ENCODE measurements around the gene DUSP15.

The DUSP15 gene

GRCh38 chr20:31846793-31847138, 23.6 kb downstream of the DUSP15 start:
- H3K27me3 ChIP-seq (replicated peaks) = peaks cover 5% of the 10 kb centered on the region
- in situ Hi-C loops (cut with HindIII; ENCODE audit: low pct_ligation_motif_present, low sequenced_read_pairs) = no loop called here
- DNase-seq = no peak

GRCh38 chr20:31845300-31845863, 24.9 kb downstream of the DUSP15 start, which contains the start of gene FOXS1:
FOXS1 (minus strand) TSS chr20:31845604; CDS start chr20:31845542, 62 bp downstream.
- TF ChIP-seq, protein P1, sequence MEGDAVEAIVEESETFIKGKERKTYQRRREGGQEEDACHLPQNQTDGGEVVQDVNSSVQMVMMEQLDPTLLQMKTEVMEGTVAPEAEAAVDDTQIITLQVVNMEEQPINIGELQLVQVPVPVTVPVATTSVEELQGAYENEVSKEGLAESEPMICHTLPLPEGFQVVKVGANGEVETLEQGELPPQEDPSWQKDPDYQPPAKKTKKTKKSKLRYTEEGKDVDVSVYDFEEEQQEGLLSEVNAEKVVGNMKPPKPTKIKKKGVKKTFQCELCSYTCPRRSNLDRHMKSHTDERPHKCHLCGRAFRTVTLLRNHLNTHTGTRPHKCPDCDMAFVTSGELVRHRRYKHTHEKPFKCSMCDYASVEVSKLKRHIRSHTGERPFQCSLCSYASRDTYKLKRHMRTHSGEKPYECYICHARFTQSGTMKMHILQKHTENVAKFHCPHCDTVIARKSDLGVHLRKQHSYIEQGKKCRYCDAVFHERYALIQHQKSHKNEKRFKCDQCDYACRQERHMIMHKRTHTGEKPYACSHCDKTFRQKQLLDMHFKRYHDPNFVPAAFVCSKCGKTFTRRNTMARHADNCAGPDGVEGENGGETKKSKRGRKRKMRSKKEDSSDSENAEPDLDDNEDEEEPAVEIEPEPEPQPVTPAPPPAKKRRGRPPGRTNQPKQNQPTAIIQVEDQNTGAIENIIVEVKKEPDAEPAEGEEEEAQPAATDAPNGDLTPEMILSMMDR (IDR thresholded peaks at IDR 0.05; ENCODE audit: low read depth, low read length, missing control alignments) = no peak
- Histone ChIP-seq H3K36me3 (replicated peaks) (no peaks in the 10 kb centered on the region), H3K27ac (peak within 1 kb of the TSS; percentile 99), H3K4me3 (ENCODE audit: low read depth, low read length) (peak within 1 kb of the TSS; percentile 46), H3K27me3 (replicated peaks) (peaks cover 3% of the 10 kb centered on the region)
- in situ Hi-C loops (cut with HindIII; ENCODE audit: low pct_ligation_motif_present, low sequenced_read_pairs) = no loop called here
- peak; percentile 51 for DNase-seq

More at GRCh38 chr20:31846793-31847138, 23.6 kb downstream of the DUSP15 start:
- TF ChIP-seq, protein P1 (IDR thresholded peaks at IDR 0.05; ENCODE audit: low read depth, low read length, missing control alignments) = no peak
- Histone ChIP-seq H3K4me3 (ENCODE audit: low read depth, low read length) (no peak overlapping the region), H3K36me3 (replicated peaks) (no peaks in the 10 kb centered on the region), H3K27ac (no peak overlapping the region)

GRCh38 chr20:31844737-31845299, 25.5 kb downstream of the DUSP15 start:
- in situ Hi-C loops (cut with HindIII; ENCODE audit: low pct_ligation_motif_present, low sequenced_read_pairs) = no loop called here
- peak overlapping the region; percentile 46 for H3K4me3 ChIP-seq (ENCODE audit: low read depth, low read length)
- H3K27ac ChIP-seq = peak overlapping the region; percentile 99
- H3K27me3 ChIP-seq (replicated peaks) = peaks cover under 1% of the 10 kb centered on the region
- DNase-seq = no peak
- TF ChIP-seq, protein P1 (IDR thresholded peaks at IDR 0.05; ENCODE audit: low read depth, low read length, missing control alignments) = no peak
- H3K36me3 ChIP-seq (replicated peaks) = no peaks in the 10 kb centered on the region

GRCh38 chr20:31843881-31844280, 26.4 kb downstream of the DUSP15 start:
- Histone ChIP-seq H3K36me3 (replicated peaks) (no peaks in the 10 kb centered on the region), H3K27me3 (replicated peaks) (no peaks in the 10 kb centered on the region), H3K27ac (peak overlapping the region; percentile 99), H3K4me3 (ENCODE audit: low read depth, low read length) (peak overlapping the region; percentile 46)
- no peak for DNase-seq
- TF ChIP-seq, protein P1 (IDR thresholded peaks at IDR 0.05; ENCODE audit: low read depth, low read length, missing control alignments) = no peak
- in situ Hi-C loops (cut with HindIII; ENCODE audit: low pct_ligation_motif_present, low sequenced_read_pairs) = no loop called here

DNA sequence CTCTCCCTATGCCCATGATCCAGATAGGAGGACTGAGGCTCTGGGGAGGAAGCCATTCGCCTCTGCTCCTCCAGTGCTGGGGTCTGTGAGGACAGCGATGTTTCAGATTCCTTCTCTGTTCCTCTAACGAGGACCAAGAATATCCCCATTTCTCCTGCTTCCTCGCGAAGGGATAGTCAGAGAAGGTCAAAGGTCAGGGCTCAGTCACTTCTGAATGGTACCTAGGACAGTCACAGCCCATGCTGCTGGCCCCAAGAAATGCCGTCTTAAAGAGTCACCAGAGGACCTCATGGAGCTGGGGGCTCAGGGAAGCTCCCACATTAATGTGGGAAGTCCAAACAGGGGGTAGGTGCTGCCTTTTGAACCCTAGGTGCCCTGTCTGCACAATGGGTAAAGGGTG, 27.0 kb downstream of the DUSP15 start:
- no peak for DNase-seq
- no peaks in the 10 kb centered on the region for H3K27me3 ChIP-seq (replicated peaks)
- peak overlapping the region; percentile 99 for H3K27ac ChIP-seq
- H3K36me3 ChIP-seq (replicated peaks) = no peaks in the 10 kb centered on the region
- peak overlapping the region; percentile 46 for H3K4me3 ChIP-seq (ENCODE audit: low read depth, low read length)
- TF ChIP-seq, protein P1 (IDR thresholded peaks at IDR 0.05; ENCODE audit: low read depth, low read length, missing control alignments) = no peak
- in situ Hi-C loops (cut with HindIII; ENCODE audit: low pct_ligation_motif_present, low sequenced_read_pairs) = no loop called here
